Spleen (tissue), 11 donors: Measurements from ENCODE around the gene CEMIP. TPM values are rescaled to one million over a fixed set of nuclear protein-coding genes. Genes with fewer than 3 reads are reported as not detected.

Source experiments
- DNase-seq: peaks from one replicate; pipeline ENCODE4 v3.0.0-alpha.2; 2020
- H3K27ac ChIP-seq, 8 donors: fragments of 200-600 bp; sonication (generic) in 7 of 8; 1 replicate in 4 of 8; 2 replicates in 4 of 8; pipeline versions ENCODE4 v1.5.0 to v1.8.0; 2016 to 2021; ENCODE audit warnings: inconsistent platforms in 4 of 8, mild to moderate bottlenecking in 4 of 8, moderate library complexity in 1 of 8
- H3K27me3 ChIP-seq, 7 donors: fragments of 200-600 bp; sonication (generic) in 6 of 7; replicated peaks in 1 of 7; 1 replicate in 4 of 7; 2 replicates in 3 of 7; pipeline versions ENCODE4 v1.5.0 to v1.8.0; 2016 to 2021; ENCODE audit warnings: inconsistent platforms in 3 of 7, mild to moderate bottlenecking in 1 of 7
- H3K36me3 ChIP-seq, 6 donors: fragments of 200-600 bp; sonication (generic) in 5 of 6; 1 replicate in 4 of 6; 2 replicates in 2 of 6; pipeline versions ENCODE4 v1.5.0 to v1.8.0; 2016 to 2021; ENCODE audit warnings: inconsistent platforms in 2 of 6
- H3K4me1 ChIP-seq, 6 donors: fragments of 200-600 bp; sonication (generic) in 5 of 6; 1 replicate in 3 of 6; 2 replicates in 3 of 6; pipeline versions ENCODE4 v1.5.0 to v1.8.0; 2016 to 2021; ENCODE audit warnings: inconsistent platforms in 3 of 6
- H3K4me3 ChIP-seq, 8 donors: fragments of 200-600 bp; sonication (generic) in 7 of 8; 1 replicate in 4 of 8; 2 replicates in 4 of 8; pipeline versions ENCODE4 v1.5.0 to v1.8.0; 2016 to 2021; ENCODE audit warnings: inconsistent platforms in 4 of 8, mild to moderate bottlenecking in 4 of 8, moderate library complexity in 2 of 8
- H3K9me3 ChIP-seq, 8 donors: fragments of 200-600 bp; sonication (generic) in 7 of 8; 1 replicate in 4 of 8; 2 replicates in 4 of 8; pipeline versions ENCODE4 v1.5.0 to v1.8.0; 2016 to 2021; ENCODE audit warnings: inconsistent platforms in 4 of 8
- CTCF ChIP-seq, 11 experiments: fragments of 200-600 bp in 7 of 11; fragments of 450-650 bp in 4 of 11; sonication (generic) in 4 of 11; IDR thresholded peaks in 8 of 11; conservative IDR thresholded peaks in 3 of 11; 1 replicate in 7 of 11; 2 replicates in 4 of 11; pipeline versions ENCODE4 v1.4.0 to v1.8.0; 2016 to 2021; ENCODE audit warnings: antibody characterized with exemption in 11 of 11, inconsistent platforms in 4 of 11, mild to moderate bottlenecking in 1 of 11
- POLR2A ChIP-seq, 3 donors: fragments of 450-650 bp; IDR thresholded peaks; one replicate each; pipeline ENCODE4 v1.5.1; 2017; ENCODE audit warnings: antibody characterized with exemption in 3 of 3, mild to moderate bottlenecking in 1 of 3
- POLR2AphosphoS5 ChIP-seq, 3 donors: sonication (generic); formaldehyde crosslinking; IDR thresholded peaks; one replicate each; pipeline ENCODE4 v1.5.1; 2017; ENCODE audit warnings: antibody characterized with exemption in 3 of 3
- WGBS, 5 donors: extraction: QIAGEN DNeasy Blood & Tissue Kit in 3 of 5; methylation state at CpG; one replicate each; pipeline versions ENCODE4 v1.1.5 to v1.1.7; 2013 to 2018; 5-methylcytosine and 5-hydroxymethylcytosine counted together
- intact Hi-C: fragments of 100-400 bp; cut with DNase I; formaldehyde crosslinking; loops from one replicate; pipeline ENCODE4 v1.15.0; 2023; ENCODE audit warnings: low total_unique reads
- polyA plus RNA-seq, 3 donors: library from polyadenylated mRNA; stranded (reverse); fragments of 200-250 nt; gene quantifications; one replicate each; pipeline ENCODE4 v1.2.1, GENCODE V29; 2013
- total RNA-seq, 7 donors: library from RNA; depleted of rRNA in 3 of 7; stranded (reverse); fragments of >200 nt in 3 of 7; fragmentation: NEBNext Ultra II Directional in 4 of 7; extraction: Animal tissue kit (Norgen Biotek cat#: 25700) in 4 of 7; gene quantifications; one replicate each; pipeline versions ENCODE4 v1.1.0 to v1.2.1, GENCODE V29; 2016 to 2021
- donor health status: healthy with polysubstance abuse.
- donor health status: DM: no; HTN: no; CAD: no; lungs with moderate emphysema.
- donor health status: DM: no; HTN: no; CAD: no.
- donor health status: Bipolar disorder and iron deficiency.
- donor health status: healthy.
- donor health status: DM: no; HTN: no; CAD: no.
- donor health status: DM: yes; HTN: yes; CAD: no.

CEMIP gene
- total and polyA plus RNA-seq, 10 donors, result 0.20 to 3.0 (median 1.0) TPM; not detected in 1

GRCh38 chr15:80929689-80930088 is 150.5 kb downstream of the CEMIP start:
- Histone ChIP-seq H3K27me3 (no peaks in the 10 kb centered on the region), H3K4me1 (no peaks in the 10 kb centered on the region), H3K36me3 (peaks cover 0 to 14% (median 0%) of the 10 kb centered on the region in 6 donors), H3K27ac (no peak overlapping the region), H3K9me3 (no peaks in the 10 kb centered on the region), H3K4me3 (no peak overlapping the region)
- intact Hi-C loops, result no loop called here
- DNase-seq, result peak; percentile 14
- TF ChIP-seq POLR2A (IDR thresholded peaks at IDR 0.05) (no peak), POLR2AphosphoS5 (IDR thresholded peaks at IDR 0.05) (no peak), CTCF (IDR thresholded peaks at IDR 0.05 in 8 of 11, conservative IDR thresholded peaks at IDR 0.05 in 3 of 11) (no peak)
- 90 to 96% (median 93%) methylated on average over 4 of the region's 4 CpGs for WGBS, 5 donors

- Histone ChIP-seq H3K4me1 (no peaks in the 10 kb centered on the region), H3K9me3 (no peaks in the 10 kb centered on the region), H3K4me3 (no peak overlapping the region), H3K36me3 (peaks cover 0 to 11% (median 2%) of the 10 kb centered on the region in 6 donors), H3K27me3 (no peaks in the 10 kb centered on the region), H3K27ac (no peak overlapping the region)
- TF ChIP-seq POLR2A (IDR thresholded peaks at IDR 0.05) (no peak), POLR2AphosphoS5 (IDR thresholded peaks at IDR 0.05) (no peak), CTCF (IDR thresholded peaks at IDR 0.05 in 8 of 11, conservative IDR thresholded peaks at IDR 0.05 in 3 of 11) (no peak)
- intact Hi-C loops, result no loop called here
- no peak for DNase-seq
- 91 to 100% (median 98%) methylated on average over 2 of the region's 2 CpGs for WGBS, 5 donors
Observed at GRCh38 chr15:80931191-80931590, 152.0 kb downstream of the CEMIP start.

DNA sequence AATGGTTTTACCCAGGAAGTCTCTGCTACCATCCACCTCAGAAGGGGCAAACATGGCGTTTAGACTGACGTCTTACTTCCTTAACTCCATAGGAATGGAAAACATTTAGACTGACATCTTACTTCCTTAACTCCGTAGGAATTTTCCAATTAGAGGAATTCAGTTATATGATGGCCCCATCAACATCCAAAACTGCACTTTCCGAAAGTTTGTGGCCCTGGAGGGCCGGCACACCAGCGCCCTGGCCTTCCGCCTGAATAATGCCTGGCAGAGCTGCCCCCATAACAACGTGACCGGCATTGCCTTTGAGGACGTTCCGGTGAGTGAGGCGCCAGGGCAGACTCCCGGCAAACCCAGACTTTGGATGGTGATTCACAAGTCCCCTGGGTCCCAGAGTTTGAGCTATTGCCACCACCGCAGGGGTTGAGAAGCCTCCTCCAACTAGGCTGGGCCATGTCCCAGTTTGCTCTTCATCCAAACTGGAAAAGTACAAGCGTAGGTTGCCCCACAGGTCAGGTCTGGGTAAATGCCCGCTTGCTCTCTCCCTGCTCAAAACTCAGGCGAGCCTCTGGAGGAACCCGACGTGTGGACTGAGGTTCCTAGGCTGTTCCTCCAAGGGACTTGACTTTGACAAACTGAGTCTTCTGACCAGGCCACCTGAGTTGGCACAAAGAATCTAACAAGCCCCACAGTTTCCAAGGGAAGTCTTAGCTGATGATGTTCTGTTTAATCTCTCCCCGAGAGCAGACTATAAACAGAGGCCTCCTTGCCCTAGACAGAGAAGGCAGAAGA is 152.7 kb downstream of the CEMIP start:
- DNase-seq, result peak; percentile 46
- WGBS, 5 donors, result 94 to 97% (median 96%) methylated on average over 18 to 20 of the region's 20 CpGs
- TF ChIP-seq CTCF (IDR thresholded peaks at IDR 0.05 in 8 of 11, conservative IDR thresholded peaks at IDR 0.05 in 3 of 11) (no peak), POLR2A (IDR thresholded peaks at IDR 0.05) (no peak), POLR2AphosphoS5 (IDR thresholded peaks at IDR 0.05) (no peak)

DNA sequence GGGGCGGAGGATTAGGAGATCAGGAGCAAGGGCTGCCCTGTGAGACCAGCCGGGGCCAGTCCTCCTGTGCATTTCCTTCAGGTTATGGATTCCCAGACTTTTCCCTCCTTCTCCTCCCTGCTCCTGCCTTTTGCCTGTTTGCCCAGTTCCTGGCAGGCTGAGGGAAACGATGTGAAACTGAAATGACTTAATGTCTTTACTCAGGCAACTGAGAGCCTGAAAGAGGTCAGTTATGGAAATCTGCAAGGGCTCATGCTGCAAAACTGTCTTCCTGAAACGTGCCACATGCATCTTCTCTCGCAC is 153.3 kb downstream of the CEMIP start:
- intact Hi-C loops, result no loop called here
- 79 to 87% (median 86%) methylated on average over 5 of the region's 5 CpGs for WGBS, 5 donors

More for the DNA sequence above, 152.7 kb downstream of the CEMIP start:
- Histone ChIP-seq H3K36me3 (peaks cover 0 to 18% (median 4%) of the 10 kb centered on the region in 6 donors), H3K27me3 (no peaks in the 10 kb centered on the region), H3K4me3 (no peak overlapping the region), H3K4me1 (no peaks in the 10 kb centered on the region), H3K27ac (no peak overlapping the region), H3K9me3 (no peaks in the 10 kb centered on the region)
- intact Hi-C loops, result no loop called here

More for the DNA sequence above, 153.3 kb downstream of the CEMIP start:
- Histone ChIP-seq H3K4me3 (no peak overlapping the region), H3K27ac (no peak overlapping the region), H3K36me3 (peaks cover 0 to 23% (median 5%) of the 10 kb centered on the region in 6 donors), H3K9me3 (no peaks in the 10 kb centered on the region), H3K27me3 (no peaks in the 10 kb centered on the region), H3K4me1 (no peaks in the 10 kb centered on the region)
- peak; percentile 8 for DNase-seq
- TF ChIP-seq POLR2AphosphoS5 (IDR thresholded peaks at IDR 0.05) (no peak), POLR2A (IDR thresholded peaks at IDR 0.05) (no peak), CTCF (IDR thresholded peaks at IDR 0.05 in 8 of 11, conservative IDR thresholded peaks at IDR 0.05 in 3 of 11) (no peak)
